GM21786 (cell line): Measurements from ENCODE around the gene NEK2.

Experiments used
- ATAC-seq: cut with Tn5 transposase; IDR thresholded peaks from one replicate; pipeline ENCODE4 v1.9.1; 2021; ENCODE audit not compliant: unreplicated experiment

Gene NEK2

GRCh38 chr1:211612786-211613107 lies 62.7 kb downstream of the NEK2 start:
- no peak for ATAC-seq
